Spleen (tissue), 11 donors: ENCODE data around the gene AFF1. TPM values are rescaled to one million over a fixed set of nuclear protein-coding genes. Genes with fewer than 3 reads are reported as not detected.
A peak's percentile ranks its signal among the peaks of the same experiment; 100 is the strongest.
"Not testable (repeated sequence)": the region's sequence is repeated elsewhere in the genome, so short reads cannot be mapped to it uniquely, and the experiment has no call there.

Experiments
- DNase-seq: peaks from one replicate; pipeline ENCODE4 v3.0.0-alpha.2; 2020
- H3K27ac ChIP-seq, 8 donors: fragments of 200-600 bp; sonication (generic) in 7 of 8; 1 replicate in 4 of 8; 2 replicates in 4 of 8; pipeline versions ENCODE4 v1.5.0 to v1.8.0; 2016 to 2021; ENCODE audit warnings: inconsistent platforms in 4 of 8, mild to moderate bottlenecking in 4 of 8, moderate library complexity in 1 of 8
- H3K27me3 ChIP-seq, 7 donors: fragments of 200-600 bp; sonication (generic) in 6 of 7; replicated peaks in 1 of 7; 1 replicate in 4 of 7; 2 replicates in 3 of 7; pipeline versions ENCODE4 v1.5.0 to v1.8.0; 2016 to 2021; ENCODE audit warnings: inconsistent platforms in 3 of 7, mild to moderate bottlenecking in 1 of 7
- H3K36me3 ChIP-seq, 6 donors: fragments of 200-600 bp; sonication (generic) in 5 of 6; 1 replicate in 4 of 6; 2 replicates in 2 of 6; pipeline versions ENCODE4 v1.5.0 to v1.8.0; 2016 to 2021; ENCODE audit warnings: inconsistent platforms in 2 of 6
- H3K4me1 ChIP-seq, 6 donors: fragments of 200-600 bp; sonication (generic) in 5 of 6; 1 replicate in 3 of 6; 2 replicates in 3 of 6; pipeline versions ENCODE4 v1.5.0 to v1.8.0; 2016 to 2021; ENCODE audit warnings: inconsistent platforms in 3 of 6
- H3K4me3 ChIP-seq, 8 donors: fragments of 200-600 bp; sonication (generic) in 7 of 8; 1 replicate in 4 of 8; 2 replicates in 4 of 8; pipeline versions ENCODE4 v1.5.0 to v1.8.0; 2016 to 2021; ENCODE audit warnings: inconsistent platforms in 4 of 8, mild to moderate bottlenecking in 4 of 8, moderate library complexity in 2 of 8
- H3K9me3 ChIP-seq, 8 donors: fragments of 200-600 bp; sonication (generic) in 7 of 8; 1 replicate in 4 of 8; 2 replicates in 4 of 8; pipeline versions ENCODE4 v1.5.0 to v1.8.0; 2016 to 2021; ENCODE audit warnings: inconsistent platforms in 4 of 8
- CTCF ChIP-seq, 11 experiments: fragments of 200-600 bp in 7 of 11; fragments of 450-650 bp in 4 of 11; sonication (generic) in 4 of 11; IDR thresholded peaks in 8 of 11; conservative IDR thresholded peaks in 3 of 11; 1 replicate in 7 of 11; 2 replicates in 4 of 11; pipeline versions ENCODE4 v1.4.0 to v1.8.0; 2016 to 2021; ENCODE audit warnings: antibody characterized with exemption in 11 of 11, inconsistent platforms in 4 of 11, mild to moderate bottlenecking in 1 of 11
- POLR2A ChIP-seq, 3 donors: fragments of 450-650 bp; IDR thresholded peaks; one replicate each; pipeline ENCODE4 v1.5.1; 2017; ENCODE audit warnings: antibody characterized with exemption in 3 of 3, mild to moderate bottlenecking in 1 of 3
- POLR2AphosphoS5 ChIP-seq, 3 donors: sonication (generic); formaldehyde crosslinking; IDR thresholded peaks; one replicate each; pipeline ENCODE4 v1.5.1; 2017; ENCODE audit warnings: antibody characterized with exemption in 3 of 3
- WGBS, 5 donors: extraction: QIAGEN DNeasy Blood & Tissue Kit in 3 of 5; methylation state at CpG; one replicate each; pipeline versions ENCODE4 v1.1.5 to v1.1.7; 2013 to 2018; 5-methylcytosine and 5-hydroxymethylcytosine counted together
- intact Hi-C: fragments of 100-400 bp; cut with DNase I; formaldehyde crosslinking; loops from one replicate; pipeline ENCODE4 v1.15.0; 2023; ENCODE audit warnings: low total_unique reads
- polyA plus RNA-seq, 3 donors: library from polyadenylated mRNA; stranded (reverse); fragments of 200-250 nt; gene quantifications; one replicate each; pipeline ENCODE4 v1.2.1, GENCODE V29; 2013
- total RNA-seq, 7 donors: library from RNA; depleted of rRNA in 3 of 7; stranded (reverse); fragments of >200 nt in 3 of 7; fragmentation: NEBNext Ultra II Directional in 4 of 7; extraction: Animal tissue kit (Norgen Biotek cat#: 25700) in 4 of 7; gene quantifications; one replicate each; pipeline versions ENCODE4 v1.1.0 to v1.2.1, GENCODE V29; 2016 to 2021
- donor health status: healthy with polysubstance abuse.
- donor health status: DM: no; HTN: no; CAD: no; lungs with moderate emphysema.
- donor health status: DM: no; HTN: no; CAD: no.
- donor health status: Bipolar disorder and iron deficiency.
- donor health status: healthy.
- donor health status: DM: no; HTN: no; CAD: no.
- donor health status: DM: yes; HTN: yes; CAD: no.

The AFF1 gene
- total and polyA plus RNA-seq, 10 donors = 4.4 to 119 (median 80.8) TPM

- Histone ChIP-seq H3K27me3 (no peaks in the 10 kb centered on the region), H3K4me3 (no peak overlapping the region), H3K4me1 (peaks cover 11 to 89% (median 52%) of the 10 kb centered on the region in 6 donors), H3K27ac (no peak overlapping the region), H3K9me3 (no peaks in the 10 kb centered on the region), H3K36me3 (no peaks in the 10 kb centered on the region)
- WGBS, 5 donors = 40 to 48% (median 44%) methylated on average over 2 of the region's 2 CpGs
- intact Hi-C loops = no loop called here
- TF ChIP-seq POLR2A (IDR thresholded peaks at IDR 0.05) = no peak
- no peak for TF ChIP-seq POLR2AphosphoS5 (IDR thresholded peaks at IDR 0.05)
- no peak for TF ChIP-seq CTCF (IDR thresholded peaks at IDR 0.05 in 8 of 11, conservative IDR thresholded peaks at IDR 0.05 in 3 of 11)
- DNase-seq = no peak
Measured at GRCh38 chr4:86978709-86979108, 43.9 kb downstream of the AFF1 start.

GRCh38 chr4:86980230-86980629 is 45.4 kb downstream of the AFF1 start:
- peaks cover 11 to 84% (median 38%) of the 10 kb centered on the region in 6 donors for H3K4me1 ChIP-seq
- TF ChIP-seq CTCF (IDR thresholded peaks at IDR 0.05 in 8 of 11, conservative IDR thresholded peaks at IDR 0.05 in 3 of 11) = no peak
- TF ChIP-seq POLR2AphosphoS5 (IDR thresholded peaks at IDR 0.05) = no peak
- no peak for TF ChIP-seq POLR2A (IDR thresholded peaks at IDR 0.05)
- intact Hi-C loops = no loop called here
- WGBS, 5 donors = 88 to 100% (median 97%) methylated on average over 2 of the region's 2 CpGs
- H3K27ac ChIP-seq = no peak overlapping the region
- H3K27me3 ChIP-seq = no peaks in the 10 kb centered on the region
- H3K4me3 ChIP-seq = no peak overlapping the region
- no peak for DNase-seq
- H3K9me3 ChIP-seq = no peaks in the 10 kb centered on the region
- no peaks in the 10 kb centered on the region for H3K36me3 ChIP-seq

GRCh38 chr4:86981789-86982188 is 47.0 kb downstream of the AFF1 start:
- 27 to 44% (median 31%) methylated on average over 5 of the region's 5 CpGs for WGBS, 5 donors
- TF ChIP-seq CTCF (IDR thresholded peaks at IDR 0.05 in 8 of 11, conservative IDR thresholded peaks at IDR 0.05 in 3 of 11) (no peak), POLR2AphosphoS5 (IDR thresholded peaks at IDR 0.05) (peak in 1 of 3 donors; percentile 38), POLR2A (IDR thresholded peaks at IDR 0.05) (no peak)
- peak overlapping the region in 4 of 8 donors; percentile 41 to 76 (median 66) for H3K27ac ChIP-seq

GRCh38 chr4:86985852-86986251 is 51.0 kb downstream of the AFF1 start:
- H3K9me3 ChIP-seq, DNase-seq, H3K27ac ChIP-seq, intact Hi-C loops, H3K4me3 ChIP-seq, H3K27me3 ChIP-seq, H3K36me3 ChIP-seq: not testable (repeated sequence)
- 94 to 96% (median 96%) methylated on average over 5 of the region's 5 CpGs for WGBS, 5 donors
- H3K4me1 ChIP-seq = peaks cover 0 to 38% (median 20%) of the 10 kb centered on the region in 6 donors

More at GRCh38 chr4:86981789-86982188, 47.0 kb downstream of the AFF1 start:
- intact Hi-C loops = no loop called here
- H3K4me3 ChIP-seq = no peak overlapping the region
- H3K36me3 ChIP-seq = no peaks in the 10 kb centered on the region
- DNase-seq = no peak
- no peaks in the 10 kb centered on the region for H3K27me3 ChIP-seq
- peaks cover 11 to 75% (median 36%) of the 10 kb centered on the region in 6 donors for H3K4me1 ChIP-seq
- H3K9me3 ChIP-seq = no peaks in the 10 kb centered on the region

GRCh38 chr4:86989658-86990057 is 54.8 kb downstream of the AFF1 start:
- WGBS, 5 donors = 97 to 99% (median 97%) methylated on average over 3 of the region's 3 CpGs
- intact Hi-C loops = not testable (repeated sequence)

More at GRCh38 chr4:86989658-86990057, 54.8 kb downstream of the AFF1 start:
- H3K9me3 ChIP-seq, H3K27ac ChIP-seq, DNase-seq, H3K4me3 ChIP-seq, H3K27me3 ChIP-seq, H3K36me3 ChIP-seq: not testable (repeated sequence)
- H3K4me1 ChIP-seq = peaks cover 0 to 19% (median 13%) of the 10 kb centered on the region in 6 donors
